Hematopoietic multipotent progenitor cell treated with erythropoietin and hydrocortisone succinate and interleukin-3 and kit ligand, for 15 days (in vitro differentiated cells): ENCODE measurements around the gene GRB10.
"Not testable (repeated sequence)": the region's sequence is repeated elsewhere in the genome, so short reads cannot be mapped to it uniquely, and the experiment has no call there.

Source experiments
- DNase-seq: peaks from one replicate; pipeline ENCODE4 v3.0.0-alpha.2; 2015; ENCODE audit warnings: low spot score

The GRB10 gene

DNA sequence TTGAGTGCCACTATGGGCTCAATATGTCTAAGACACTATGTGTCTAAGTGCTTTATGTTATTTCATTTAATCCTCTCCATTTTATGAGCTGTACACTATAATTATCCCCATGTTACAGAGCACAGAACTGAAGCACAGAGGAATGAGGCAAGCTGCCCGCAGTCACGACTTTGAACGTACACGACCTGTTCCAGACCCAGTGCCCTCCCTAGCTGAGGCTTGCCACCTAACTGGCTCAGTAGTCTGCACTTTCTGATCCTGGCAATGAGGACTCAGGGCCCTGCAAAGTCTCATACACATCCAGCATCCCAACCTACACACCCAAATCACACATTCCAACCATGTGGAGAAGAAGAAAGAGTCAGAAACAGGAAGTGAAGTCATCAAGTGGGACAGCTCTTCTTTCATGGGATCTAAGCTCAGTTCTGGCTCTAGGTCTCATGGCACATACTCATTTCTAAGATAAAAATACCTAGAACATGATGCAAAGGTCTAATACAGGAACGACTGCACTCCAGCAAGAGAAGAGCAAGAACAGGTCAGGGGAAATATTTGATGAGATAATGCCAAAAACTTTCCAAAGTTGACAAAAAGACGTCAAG lies 175.1 kb downstream of the GRB10 start:
- no peak for DNase-seq

DNA sequence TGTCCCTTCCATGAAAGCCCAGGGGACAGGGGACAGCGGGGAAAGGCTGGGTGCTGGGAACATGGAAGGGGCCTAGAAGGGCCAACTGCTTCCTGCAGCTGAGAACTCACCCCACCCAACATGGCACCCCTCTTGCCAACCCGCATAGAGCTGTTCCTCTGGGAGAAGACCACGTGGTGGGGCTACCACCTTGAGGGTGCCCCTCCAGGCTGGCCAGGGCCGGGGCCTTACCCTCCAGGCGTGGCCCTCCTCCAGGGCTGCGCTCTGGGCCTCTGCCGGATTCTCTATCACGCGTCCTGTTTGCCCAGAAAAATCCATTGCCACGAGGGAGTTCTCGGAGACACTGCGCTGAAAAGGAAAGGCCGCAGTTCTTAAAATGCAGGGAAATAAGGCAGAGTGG lies 177.6 kb downstream of the GRB10 start:
- DNase-seq = no peak

- no peak for DNase-seq
These were observed 179.4 kb downstream of the GRB10 start for GRCh38 chr7:50603287-50603686.

GRCh38 chr7:50599385-50599784 lies 183.3 kb downstream of the GRB10 start:
- no peak for DNase-seq

- DNase-seq = no peak
These were observed 184.0 kb downstream of the GRB10 start for GRCh38 chr7:50598460-50599343.

DNA sequence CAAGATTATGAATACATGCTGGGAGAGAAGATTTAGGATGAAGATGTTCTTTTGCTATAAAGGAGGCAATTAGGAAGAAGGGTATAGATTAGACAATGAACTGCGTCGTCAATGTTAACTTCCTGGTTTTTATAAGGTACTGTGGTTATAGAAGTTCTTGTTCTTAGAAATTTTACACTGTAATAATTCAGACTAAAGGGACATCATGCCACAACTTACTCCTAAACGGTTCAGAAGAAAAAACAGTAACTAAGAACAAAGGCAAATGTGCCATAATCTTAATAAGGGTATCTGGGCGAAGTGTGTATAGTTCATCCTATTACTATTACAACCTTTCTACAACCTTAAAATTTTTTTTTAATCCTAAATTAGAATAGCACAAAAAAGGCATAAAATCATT lies 186.2 kb downstream of the GRB10 start:
- no peak for DNase-seq

GRCh38 chr7:50595491-50596102 lies 187.1 kb downstream of the GRB10 start:
- DNase-seq = no peak

DNA sequence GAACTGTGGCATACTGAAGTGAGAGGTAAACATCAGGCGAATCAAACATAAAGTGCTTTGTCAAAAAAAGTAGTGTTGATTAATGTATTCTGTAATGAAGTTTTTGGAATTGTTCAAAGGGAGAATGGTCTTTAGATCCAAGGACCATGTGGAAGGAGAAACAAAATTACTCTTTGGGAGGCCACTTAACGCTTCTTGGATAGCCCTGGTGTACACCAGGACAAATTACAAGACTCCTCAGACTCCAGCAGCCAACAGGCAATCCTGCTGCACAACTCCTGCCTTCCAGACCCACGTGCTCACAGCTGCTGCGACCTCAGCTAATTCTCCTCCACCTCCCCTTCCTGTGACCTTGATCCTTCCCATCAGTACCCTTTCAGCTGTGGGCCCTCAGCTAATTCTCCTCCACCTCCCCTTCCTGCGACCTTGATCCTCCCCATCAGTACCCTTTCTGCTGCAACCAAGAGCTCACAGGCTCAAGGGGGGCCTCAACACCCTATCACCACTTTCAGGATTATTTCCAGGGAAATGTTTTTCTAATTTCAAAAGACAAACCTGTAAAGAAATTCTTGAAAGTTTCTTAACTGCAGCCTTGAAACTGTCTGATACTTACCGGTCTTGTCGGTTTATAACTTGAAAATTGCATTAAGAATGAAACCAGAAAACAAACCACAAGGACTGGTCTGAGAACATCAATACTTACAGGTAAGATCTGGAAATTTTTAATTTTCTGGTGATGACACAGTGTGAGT lies 187.8 kb downstream of the GRB10 start:
- no peak for DNase-seq

DNA sequence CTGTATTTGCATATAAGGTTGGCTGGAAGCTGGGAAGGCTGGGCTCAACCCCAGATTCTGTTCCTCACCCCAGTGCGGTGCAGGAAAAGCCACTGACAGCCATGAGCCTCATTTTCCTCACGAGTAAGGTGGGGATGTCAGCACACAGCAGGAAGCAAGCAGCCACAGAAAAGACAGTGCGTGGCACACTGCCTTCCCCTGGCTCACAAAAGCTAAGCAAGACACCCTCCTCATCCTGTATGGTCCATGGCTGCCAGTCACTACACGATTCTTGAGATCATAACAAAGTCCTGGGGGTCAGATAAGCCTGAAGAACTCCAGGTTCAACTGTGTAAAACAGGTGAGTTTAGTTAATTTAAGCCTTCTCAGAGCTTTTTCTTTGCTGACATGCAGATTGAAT lies 188.6 kb downstream of the GRB10 start:
- DNase-seq = no peak

DNA sequence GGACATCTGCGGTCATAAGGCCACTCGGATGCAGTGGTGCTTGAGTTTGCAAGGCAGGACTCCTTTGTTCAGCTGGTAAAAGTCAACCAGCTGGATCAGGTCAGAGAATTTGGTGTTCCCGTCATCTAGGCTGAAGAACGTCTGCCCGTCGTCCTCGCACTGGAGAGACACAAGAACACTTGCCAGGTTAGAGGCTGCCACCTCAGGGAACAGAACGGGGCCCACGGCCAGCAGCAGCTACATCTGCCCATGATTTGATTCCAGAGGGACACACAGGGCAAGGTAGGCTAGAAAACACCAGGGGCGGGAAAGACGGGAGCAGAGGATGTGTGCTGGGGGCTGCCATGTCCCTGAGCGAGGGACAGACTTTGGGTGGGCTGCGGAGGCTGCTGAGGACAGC lies 189.8 kb downstream of the GRB10 start:
- DNase-seq = no peak

GRCh38 chr7:50591480-50592438 lies 190.9 kb downstream of the GRB10 start:
- DNase-seq = no peak

DNA sequence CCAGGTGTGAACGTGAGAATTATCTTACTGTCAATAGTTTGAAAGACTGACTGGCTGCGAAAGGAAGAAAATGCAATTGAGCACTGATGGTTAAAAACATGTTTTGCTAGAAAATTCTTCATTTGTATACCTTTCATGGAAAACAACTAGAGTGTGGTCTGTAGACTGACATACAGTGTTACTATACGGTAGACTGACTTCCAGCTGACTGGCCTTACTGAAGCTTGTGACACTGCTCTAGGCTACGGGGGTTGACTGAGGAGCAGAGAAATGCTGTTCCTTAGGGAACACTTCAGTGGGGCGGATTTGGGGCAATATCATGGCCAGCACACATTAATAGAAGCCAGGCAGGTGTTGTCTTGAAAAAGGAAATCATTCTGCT lies 191.6 kb downstream of the GRB10 start:
- no peak for DNase-seq

GRCh38 chr7:50590535-50590934 lies 192.2 kb downstream of the GRB10 start:
- no peak for DNase-seq

DNA sequence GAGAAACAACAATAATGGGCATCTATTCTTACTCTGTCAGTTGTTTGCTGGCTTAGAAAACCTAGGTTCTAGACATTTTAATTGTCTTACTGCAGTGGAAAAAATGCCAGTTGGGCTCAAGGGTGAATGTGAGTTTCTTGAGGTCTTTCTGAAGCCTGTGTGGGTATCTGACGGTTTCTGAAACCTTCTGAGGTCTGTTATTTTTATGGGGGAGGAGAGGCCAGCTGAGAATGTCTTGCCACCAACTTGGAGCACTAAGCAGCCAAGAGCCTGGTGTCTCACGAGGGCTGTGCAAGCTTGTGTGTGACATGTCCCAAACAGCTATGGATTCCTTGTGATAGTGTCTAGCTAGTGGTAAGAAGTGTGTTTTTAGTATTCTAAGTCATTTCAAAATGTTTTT lies 193.3 kb downstream of the GRB10 start:
- DNase-seq = no peak

- DNase-seq = no peak
These were observed 193.8 kb downstream of the GRB10 start for GRCh38 chr7:50588937-50589336.

- DNase-seq = no peak
These were observed 195.0 kb downstream of the GRB10 start for GRCh38 chr7:50587737-50588136.

GRCh38 chr7:50584793-50585408 lies 197.8 kb downstream of the GRB10 start:
- DNase-seq = no peak

DNA sequence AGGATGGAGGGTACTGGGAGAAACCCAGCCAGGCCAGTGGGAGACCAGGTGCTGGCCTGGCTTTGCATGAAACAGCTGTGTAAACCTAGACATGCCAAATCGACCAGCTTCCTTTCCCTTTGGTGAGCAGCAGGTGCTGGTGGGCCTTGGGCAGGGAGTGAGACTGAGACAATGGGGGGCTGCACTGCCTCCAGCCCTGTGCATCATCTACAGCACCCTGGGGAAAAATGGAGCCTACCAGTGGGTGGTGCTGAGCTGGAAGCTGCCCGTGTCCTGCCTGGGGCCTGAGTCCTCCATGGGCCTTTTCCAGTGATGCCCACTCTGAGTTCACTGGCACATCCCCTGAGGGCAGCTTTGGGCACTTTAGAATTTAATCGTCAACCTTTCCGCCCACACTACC lies 198.3 kb downstream of the GRB10 start:
- DNase-seq = no peak

- DNase-seq = not testable (repeated sequence)
These were observed 199.4 kb downstream of the GRB10 start for GRCh38 chr7:50583295-50583694.

GRCh38 chr7:50582271-50582670 lies 200.4 kb downstream of the GRB10 start:
- DNase-seq = not testable (repeated sequence)

DNA sequence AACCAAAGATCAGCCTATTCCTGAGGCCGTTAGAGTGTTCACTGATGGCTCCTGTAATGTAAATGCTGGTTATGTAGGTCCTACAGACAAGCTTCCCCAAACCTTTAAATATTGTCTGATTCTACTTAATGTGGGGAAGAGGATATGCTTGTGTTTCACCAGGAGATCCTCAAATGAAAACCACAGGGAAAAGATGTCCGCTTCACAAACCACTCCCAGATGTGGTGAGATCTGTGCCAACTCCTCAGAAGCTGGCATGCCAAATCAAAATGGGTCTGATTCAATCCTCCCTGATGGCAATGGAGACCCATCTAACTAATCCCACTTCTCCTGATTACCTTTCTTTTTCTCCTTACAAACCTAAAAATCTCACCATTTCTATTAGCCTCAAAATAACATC lies 202.0 kb downstream of the GRB10 start:
- not testable (repeated sequence) for DNase-seq
